Endometrium (tissue), 2 donors: ENCODE measurements around the gene UPK1A.
"Not testable (repeated sequence)": the region's sequence is repeated elsewhere in the genome, so short reads cannot be mapped to it uniquely, and the experiment has no call there.

ENCODE experiments used
- FAIRE-seq: peaks from 2 replicates; lab custom pipeline; 2012; peaks lifted over from hg19 to GRCh38; lab: Jason Lieb, UNC
- donor health status: control.
- donor health status: control.

The UPK1A gene

GRCh38 chr19:35718345-35719041, 52.2 kb downstream of the UPK1A start:
- FAIRE-seq, result no peak

DNA sequence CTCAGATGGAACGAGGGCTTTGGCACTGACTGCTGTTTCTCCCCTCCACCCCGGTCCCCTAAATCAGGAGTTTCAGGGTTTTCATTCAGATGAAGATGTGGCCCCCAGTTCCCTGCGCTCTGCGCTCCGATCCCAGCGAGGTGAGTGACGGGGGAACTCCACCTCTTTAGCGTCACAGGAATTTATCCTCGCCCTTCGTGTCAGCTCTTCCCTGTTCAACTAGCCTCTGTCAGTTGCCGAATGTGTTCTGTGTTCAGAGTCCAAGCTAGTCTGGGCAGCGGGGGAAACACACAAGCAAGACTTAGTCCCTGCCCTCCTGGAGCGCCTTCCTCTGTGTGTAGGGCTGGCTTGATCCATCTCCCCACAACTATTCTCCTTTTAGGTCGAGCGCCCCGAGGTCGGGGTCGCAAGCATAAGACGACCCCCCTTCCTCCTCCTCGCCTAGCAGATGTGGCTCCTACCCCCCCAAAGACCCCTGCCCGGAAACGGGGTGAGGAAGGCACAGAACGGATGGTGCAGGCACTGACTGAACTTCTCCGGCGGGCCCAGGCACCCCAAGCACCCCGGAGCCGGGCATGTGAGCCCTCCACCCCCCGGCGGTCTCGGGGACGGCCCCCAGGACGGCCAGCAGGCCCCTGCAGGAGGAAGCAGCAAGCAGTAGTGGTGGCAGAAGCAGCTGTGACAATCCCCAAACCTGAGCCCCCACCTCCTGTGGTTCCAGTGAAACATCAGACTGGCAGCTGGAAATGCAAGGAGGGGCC, 53.3 kb downstream of the UPK1A start:
- FAIRE-seq, result no peak

DNA sequence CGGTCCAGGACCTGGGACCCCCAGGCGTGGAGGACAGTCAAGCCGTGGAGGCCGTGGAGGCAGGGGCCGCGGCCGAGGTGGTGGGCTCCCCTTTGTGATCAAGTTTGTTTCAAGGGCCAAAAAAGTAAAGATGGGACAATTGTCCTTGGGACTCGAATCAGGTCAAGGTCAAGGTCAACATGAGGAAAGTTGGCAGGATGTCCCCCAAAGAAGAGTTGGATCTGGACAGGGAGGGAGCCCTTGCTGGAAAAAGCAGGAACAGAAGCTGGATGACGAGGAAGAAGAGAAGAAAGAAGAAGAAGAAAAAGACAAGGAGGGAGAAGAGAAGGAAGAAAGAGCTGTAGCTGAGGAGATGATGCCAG, 53.8 kb downstream of the UPK1A start:
- no peak for FAIRE-seq

DNA sequence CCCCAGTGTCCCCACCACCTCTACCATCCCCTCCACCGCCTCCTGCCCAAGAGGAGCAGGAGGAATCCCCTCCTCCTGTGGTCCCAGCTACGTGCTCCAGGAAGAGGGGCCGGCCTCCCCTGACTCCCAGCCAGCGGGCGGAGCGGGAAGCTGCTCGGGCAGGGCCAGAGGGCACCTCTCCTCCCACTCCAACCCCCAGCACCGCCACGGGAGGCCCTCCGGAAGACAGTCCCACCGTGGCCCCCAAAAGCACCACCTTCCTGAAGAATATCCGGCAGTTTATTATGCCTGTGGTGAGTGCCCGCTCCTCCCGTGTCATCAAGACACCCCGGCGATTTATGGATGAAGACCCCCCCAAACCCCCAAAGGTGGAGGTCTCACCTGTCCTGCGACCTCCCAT, 54.3 kb downstream of the UPK1A start:
- no peak for FAIRE-seq

GRCh38 chr19:35721374-35721773, 55.1 kb downstream of the UPK1A start:
- FAIRE-seq, result no peak

DNA sequence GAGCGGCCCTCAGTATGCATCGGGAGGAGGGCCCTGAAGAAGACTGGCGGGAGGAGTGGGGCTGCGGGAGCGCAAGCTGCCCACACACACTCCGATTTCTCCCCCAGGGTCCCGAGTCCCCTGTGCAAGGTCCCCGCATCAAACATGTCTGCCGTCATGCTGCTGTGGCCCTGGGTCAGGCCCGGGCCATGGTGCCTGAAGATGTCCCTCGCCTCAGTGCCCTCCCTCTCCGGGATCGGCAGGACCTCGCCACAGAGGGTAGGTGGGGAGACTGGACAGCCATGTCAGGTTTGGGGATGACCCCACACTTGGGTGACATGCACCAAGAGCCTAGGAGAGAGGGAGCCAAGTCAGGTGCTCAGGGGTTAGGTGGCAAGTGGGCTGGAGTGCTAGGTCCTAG, 56.1 kb downstream of the UPK1A start:
- no peak for FAIRE-seq

DNA sequence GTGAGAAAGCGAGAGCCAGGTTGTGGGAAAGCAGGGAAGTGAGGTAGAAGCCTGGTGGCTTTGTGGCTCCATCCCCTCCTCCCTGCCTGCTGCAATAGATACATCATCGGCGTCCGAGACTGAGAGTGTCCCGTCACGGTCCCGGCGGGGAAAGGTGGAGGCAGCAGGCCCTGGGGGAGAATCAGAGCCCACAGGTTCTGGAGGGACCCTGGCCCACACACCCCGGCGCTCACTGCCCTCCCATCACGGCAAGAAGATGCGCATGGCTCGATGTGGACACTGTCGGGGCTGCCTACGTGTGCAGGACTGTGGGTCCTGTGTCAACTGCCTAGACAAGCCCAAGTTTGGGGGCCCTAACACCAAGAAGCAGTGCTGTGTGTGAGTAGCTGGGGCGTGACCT, 56.6 kb downstream of the UPK1A start:
- no peak for FAIRE-seq

GRCh38 chr19:35723671-35724070, 57.4 kb downstream of the UPK1A start:
- no peak for FAIRE-seq

- not testable (repeated sequence) for FAIRE-seq
Observed at GRCh38 chr19:35724132-35724531, 57.8 kb downstream of the UPK1A start.

DNA sequence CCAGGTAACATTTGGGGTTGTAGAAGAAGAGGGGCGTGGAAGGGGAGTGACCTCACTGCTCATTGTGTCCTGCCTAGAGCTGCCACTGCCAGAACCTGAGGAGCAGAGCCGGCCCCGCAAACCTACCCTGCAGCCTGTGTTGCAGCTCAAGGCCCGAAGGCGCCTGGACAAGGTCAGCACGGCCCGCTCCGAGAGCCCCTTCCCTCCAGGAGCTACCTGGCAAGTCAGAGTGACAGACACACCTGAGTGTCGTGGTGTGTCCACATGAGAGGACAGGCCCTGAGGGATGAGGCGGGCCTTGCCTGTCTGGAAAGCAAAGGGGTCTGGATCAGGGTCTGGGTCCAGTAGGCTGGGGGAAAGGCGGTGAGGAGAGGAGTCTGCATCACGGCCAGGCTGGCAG, 58.2 kb downstream of the UPK1A start:
- no peak for FAIRE-seq

GRCh38 chr19:35725216-35725861, 59.0 kb downstream of the UPK1A start:
- no peak for FAIRE-seq

DNA sequence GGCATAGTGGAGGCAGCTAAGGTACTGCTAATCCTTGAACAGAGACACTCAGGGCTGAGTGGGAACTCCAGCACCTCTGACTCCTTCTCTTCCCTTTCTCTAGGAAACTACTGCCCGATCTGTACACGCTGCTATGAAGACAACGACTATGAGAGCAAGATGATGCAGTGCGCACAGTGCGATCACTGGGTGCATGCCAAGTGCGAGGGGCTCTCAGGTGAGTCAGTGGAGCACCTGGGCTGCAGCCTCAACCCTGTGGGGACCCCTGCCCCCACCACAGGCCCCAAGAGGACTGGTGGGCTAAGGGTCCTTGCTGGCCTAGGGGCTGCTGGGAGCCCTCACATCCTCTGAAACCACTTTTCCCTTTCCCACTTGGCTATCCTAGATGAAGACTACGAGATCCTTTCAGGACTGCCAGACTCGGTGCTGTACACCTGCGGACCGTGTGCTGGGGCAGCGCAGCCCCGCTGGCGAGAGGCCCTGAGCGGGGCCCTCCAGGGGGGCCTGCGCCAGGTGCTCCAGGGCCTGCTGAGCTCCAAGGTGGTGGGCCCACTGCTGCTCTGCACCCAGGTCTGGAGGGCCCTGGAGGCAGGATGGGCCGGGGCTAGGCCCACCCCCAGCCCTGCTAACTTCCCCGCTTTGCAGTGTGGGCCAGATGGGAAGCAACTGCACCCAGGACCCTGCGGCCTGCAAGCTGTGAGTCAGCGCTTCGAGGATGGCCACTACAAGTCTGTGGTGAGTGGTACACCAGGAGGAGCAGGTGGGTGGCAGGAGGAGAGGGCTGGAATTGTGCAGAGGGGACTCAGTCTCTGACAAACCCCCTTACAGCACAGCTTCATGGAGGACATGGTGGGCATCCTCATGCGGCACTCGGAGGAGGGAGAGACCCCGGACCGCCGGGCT, 61.0 kb downstream of the UPK1A start:
- no peak for FAIRE-seq
